GM19351 (cell line): ENCODE data around the gene EVPL.

Source experiments
- ATAC-seq: cut with Tn5 transposase; IDR thresholded peaks from one replicate; pipeline ENCODE4 v1.9.1; 2021; ENCODE audit warnings: mild to moderate bottlenecking, moderate library complexity; ENCODE audit not compliant: unreplicated experiment

EVPL gene

DNA sequence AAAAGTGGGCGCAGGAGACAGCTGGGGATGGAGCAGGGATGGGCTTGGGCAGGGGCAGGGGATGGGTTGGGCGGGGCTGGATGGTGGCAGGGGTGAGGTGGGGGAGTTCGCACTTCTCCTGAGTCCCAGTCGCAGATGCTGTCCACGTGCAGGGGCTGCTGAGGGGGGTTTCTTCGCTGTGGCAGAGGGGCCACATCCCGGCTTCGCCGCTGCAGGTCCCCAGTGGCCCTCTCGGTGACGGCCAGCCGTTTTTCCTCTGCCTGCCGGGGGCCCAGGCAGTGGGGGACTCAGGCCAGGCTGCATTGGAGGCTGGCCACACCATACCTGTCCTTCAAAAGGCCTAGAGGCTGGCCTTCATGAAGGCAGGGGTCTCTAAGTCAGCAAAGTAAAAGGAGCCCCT is 8.3 kb downstream of the EVPL start:
- ATAC-seq, result no peak

DNA sequence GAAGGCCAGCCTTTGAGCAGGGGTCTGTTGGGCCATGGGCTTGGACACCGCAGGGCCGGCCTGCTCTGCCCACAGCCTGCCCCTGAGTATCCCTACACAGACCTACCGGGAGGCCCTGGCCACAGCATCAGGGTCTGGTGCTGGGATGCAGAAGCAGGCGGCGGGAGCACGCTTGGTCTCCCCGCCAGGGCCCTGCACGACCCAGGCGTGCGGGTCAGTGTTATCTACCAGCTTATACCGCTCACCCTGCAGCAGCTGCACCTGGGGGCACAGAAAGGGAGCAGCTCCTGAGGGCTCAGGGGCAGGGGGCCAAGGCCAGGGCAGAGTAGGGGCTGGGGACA is 8.8 kb downstream of the EVPL start:
- no peak for ATAC-seq

DNA sequence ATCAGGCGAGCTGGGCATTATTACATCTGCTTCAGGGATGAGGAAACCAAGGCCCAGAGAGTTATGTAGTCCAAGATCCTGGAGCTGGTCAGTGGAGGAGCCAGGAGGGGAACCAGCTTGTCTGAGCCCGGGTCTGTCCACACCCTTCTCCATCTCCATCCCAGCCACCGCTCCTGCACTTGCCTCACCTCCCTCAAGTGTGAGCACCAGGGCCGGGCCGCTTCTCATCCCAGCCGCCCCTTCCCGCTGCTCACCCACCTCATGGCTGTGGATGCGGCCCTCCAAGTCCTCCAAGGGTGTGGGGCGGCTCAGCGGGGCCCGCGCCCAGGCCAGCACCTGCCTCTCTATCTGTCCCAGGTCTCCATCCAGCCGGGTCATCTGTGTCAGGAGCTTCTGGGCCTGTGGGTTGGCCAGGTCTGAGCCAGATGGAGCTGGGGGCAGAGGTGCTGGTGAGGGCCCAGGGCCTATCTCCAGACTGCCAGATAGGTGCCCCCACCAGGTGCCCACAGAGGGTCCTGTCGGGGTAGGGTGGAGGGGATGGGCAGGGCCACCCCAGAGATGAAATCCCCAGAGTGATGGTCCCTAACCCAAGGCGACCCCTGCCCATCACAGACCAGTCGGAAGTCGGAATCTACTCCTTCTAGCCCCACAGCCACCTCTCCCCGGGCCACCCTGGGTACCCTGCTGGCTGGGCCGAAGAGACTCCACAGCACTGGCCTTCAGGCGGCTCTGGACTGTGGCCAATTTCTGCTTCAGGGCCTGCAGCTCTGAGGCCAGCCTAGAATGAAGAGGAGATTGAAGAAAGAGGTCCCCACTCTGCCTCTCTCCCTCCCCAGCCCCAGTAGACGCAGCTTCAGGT is 9.4 kb downstream of the EVPL start:
- no peak for ATAC-seq

DNA sequence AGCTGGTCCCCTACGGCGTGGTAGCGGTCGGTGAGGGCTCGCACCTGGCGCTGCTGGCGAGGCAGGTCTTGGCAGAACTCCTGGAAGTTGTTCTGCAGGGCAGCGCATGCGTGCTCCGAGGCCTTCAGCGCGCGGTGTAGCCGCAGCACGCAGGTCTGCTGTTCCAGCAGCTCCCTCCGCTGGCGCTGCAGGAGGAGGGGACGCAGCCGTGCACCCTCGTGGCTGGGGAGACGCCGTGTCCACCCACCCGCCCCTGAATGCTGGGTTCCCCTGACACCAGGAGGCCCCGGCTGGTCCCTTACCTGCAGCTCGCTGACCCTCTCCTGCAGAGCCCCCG is 12.2 kb downstream of the EVPL start:
- no peak for ATAC-seq

DNA sequence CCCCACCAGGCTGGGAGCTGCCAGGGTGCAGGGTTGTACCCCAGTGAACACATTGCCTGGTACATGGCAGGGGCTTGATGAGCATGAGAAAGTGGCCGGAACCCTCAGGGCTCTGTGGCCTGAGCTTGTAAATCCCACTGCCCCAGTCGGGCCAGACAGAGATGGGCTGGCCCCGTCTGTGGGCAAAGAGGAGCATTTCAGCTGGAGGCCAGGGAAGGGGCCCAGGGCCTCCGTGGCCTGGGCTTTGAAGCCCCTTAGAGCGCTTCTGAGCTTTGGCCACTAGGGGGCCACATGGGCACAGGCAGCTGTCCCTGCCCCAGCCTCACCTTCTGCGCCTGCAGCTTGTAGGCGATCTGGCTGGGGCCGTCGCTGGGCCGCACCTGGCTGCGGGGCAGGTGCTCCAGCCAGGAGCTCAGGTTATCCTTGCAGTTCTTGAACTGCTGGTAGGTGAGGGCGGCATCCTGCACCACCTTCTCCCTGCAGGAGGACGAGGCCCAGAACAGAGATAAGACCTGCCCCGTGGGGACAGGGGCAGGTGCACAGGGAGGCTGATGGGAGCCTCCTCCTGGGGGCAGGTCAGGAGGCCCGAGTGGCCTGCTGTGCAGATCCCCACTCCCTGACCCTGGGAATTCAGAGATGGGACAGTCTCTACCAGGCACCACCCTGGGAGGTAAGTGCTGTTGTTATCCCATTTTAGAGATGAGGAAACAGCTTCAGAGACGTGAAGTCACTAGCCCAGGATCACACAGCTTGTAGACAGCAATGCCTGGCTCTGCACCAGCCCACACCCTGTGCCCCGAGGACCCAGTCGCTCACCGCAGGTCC is 12.8 kb downstream of the EVPL start:
- ATAC-seq, result peak; percentile 55

DNA sequence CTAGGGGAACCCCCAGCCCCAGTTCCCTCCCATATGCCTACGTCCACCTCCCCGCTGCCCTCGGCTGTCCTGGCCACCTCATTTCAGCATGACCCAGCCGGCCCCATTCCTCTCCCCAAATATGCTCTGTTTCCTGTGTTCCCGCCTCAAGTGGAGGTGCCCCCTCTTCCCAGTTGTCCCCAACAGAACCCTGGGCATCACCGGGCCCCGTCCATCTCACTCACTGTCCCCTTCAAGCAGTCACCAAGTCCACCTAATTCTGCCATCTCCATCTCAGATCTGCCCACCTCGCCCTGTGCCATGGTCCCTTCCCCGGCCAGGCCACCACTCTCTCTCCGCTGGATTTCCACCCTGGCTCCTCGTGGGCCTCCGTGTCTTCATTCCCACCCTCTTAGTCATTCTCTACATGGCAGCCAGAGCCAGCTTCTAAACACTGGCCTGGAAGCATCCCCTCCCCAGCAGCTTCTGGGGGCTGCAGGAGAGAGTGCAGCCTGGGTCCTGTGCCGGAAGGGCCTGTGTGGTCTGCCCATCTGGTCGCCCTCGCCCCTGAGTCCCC is 13.7 kb downstream of the EVPL start:
- no peak for ATAC-seq

DNA sequence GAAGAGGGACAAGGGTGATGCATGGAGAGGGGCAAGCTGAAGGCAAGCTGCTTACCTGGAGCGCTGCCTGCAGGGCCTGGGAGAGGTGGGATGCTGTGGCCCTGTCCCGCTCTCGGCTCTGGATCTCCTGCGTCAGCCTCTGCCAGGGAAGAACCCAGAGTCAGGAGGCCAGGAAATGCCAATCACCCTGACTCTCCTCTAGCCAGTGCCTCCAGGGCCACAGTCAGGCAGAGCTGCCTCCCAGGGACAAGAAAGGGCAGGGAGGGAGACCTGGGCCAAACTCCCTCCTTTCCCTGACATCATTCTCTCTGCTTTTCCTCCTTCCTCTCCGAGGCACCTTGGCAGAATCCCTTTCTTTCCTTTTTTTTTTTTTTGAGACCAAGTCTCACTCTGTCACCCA is 15.2 kb downstream of the EVPL start:
- ATAC-seq, result no peak

DNA sequence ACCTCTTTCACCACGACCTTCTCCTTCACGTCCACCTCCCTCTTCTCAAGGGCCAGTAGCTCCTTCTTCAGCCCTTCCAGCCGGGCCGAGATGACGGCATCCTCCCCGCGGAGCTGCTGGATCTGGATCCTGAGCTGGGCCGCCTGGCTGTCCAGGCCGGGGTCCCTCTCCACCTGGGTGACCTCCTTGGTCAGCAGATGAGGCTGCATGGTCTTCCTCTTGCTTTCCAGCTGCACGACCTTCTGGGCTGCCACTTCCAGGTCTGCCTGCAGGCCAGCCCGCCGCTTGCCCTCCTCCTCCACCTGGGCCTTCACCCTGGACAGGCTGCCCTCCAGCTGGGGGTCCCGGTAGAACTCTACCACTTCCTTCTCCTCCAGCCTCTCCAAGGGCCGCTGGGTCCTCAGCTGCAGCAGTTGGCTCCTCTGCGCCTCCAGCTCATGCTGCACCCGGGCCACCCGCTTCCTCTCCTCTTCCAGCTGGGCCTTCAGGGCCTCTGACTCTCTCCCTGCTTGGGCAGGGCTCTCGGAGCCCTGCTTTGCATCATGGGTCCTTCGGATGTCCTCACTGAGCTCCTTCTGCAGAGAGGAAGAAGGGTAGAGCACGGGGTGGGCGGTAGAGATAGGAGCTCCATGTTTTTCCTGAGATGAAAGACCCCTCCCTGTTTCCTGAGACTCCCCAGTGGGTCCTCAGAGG is 17.0 kb downstream of the EVPL start:
- ATAC-seq, result no peak

DNA sequence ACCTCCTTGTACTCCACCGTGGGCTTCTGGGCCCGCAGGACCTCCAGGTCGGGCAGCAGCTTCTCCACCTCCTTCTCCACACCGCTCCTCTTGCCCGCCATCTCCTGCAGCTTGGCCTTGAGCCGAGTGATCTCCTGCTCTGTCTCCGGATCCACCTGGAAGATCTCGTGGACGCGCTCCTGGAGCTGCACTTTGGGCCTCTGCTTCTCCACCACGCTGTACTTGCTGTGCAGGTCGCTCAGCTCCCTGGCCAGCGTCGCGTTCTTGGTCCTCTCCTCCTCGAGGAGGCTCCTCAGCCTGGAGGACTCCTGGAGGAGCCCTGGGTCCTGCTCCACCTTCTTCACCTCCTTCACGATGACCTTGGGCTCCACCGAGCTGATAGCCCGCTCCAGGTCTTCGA is 17.7 kb downstream of the EVPL start:
- ATAC-seq, result no peak

DNA sequence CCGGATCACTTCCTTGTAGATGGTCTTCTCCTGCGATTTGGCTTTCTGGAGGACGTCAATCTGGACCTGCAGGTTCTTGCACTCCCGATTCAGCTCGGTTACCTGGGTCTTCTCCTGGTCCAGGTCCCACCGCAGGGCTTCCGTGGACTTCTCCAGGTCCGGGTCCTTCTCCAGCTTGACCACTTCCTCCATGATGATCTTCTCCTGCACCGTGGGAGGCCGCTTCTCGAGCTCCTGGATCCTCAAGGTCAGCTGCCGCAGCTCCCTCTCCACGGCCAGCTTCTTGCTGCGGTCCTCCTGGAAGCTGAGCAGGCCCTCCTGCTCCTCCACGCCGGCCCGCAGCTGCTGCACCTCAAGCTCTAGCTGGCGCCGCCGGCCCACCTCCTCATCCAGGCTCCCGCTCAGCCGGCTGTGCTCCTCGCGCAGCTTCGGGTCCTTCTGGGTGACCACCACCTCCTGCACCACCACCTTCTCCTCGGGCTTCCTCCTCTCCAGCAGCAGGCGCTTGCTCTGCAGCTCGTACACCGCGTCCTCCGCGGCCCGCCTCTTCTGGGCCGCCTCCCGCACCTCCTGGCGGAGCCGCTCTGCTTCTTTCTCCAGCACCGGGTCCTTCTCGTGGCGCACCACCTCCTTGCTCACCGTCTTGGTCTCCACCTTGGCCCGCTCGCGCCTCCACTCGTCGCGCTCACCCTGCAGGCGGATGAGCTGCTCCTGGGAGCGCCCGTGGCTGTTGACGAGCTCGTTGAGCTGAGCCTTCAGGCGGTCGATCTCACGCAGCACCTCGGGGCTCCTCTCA is 18.3 kb downstream of the EVPL start:
- no peak for ATAC-seq

DNA sequence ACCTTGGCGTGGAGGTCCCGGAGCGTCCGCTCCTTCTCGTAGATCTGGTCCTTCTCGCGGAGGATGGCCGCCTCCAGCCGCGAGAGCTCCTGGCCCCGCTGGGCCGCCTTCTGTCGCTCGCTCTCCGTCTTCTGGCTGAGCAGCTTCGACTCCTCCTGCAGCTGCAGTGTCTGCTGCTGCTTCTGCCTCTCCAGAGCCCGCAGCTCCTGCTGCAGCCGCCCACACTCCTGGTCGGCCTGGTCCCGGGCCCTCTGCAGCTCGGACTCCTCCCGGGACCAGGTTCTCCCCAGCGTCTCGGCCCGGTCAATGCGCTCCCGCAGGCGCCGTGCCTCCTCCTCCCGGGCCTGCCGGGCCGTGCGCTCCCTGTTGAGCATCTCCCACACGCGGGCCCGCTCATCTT is 18.9 kb downstream of the EVPL start:
- ATAC-seq, result no peak

DNA sequence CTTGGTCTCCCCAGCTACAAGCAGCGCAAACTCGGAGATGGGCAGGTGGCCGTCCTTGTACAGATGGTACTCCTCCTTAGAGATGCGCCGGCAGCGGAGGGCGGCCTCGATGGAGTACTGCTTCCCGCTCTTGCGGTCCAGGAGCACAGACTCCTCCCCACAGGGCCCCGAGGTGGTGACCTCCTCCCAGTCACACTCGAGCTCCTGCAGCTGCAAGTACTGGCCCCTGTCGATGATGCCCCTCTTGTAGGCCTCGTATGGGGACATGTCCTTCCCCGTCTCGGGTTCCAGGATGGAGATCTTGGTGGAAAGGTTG is 19.3 kb downstream of the EVPL start:
- ATAC-seq, result no peak

DNA sequence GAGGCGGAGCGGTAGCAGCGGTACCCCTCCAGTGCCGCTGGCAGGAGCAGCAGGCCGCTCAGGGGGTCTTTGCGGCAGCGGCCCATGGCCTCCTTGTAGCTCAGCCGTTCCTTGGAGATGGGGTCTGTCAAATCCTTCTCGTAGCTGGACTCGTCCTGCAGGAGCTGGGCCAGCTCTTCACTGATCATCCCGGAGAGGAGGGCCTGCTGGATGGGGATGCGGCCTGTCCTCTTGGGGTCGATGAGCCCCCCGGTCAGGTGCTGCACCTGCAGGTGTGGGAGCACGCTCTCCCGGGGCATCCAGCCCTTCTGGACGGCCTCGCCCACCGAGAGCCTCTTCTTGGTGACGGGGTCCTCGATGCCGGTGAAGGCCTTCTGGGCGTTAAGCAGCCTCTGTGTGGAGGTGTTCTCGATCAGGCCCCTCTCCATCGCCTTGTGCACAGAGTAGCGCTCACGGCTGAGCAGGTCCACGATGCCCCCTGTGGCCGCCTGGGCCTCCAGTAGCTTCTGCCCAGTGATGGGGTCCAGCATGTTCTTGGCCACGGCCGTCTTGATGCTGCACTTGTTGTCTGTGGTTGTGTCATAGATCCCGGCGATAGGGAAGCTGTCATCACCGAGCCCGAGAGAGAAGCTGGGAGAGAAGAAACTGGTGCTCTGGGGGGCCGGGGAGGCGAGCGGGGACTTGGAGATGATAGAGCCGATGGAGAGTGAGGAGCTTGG is 19.8 kb downstream of the EVPL start:
- ATAC-seq, result no peak

DNA sequence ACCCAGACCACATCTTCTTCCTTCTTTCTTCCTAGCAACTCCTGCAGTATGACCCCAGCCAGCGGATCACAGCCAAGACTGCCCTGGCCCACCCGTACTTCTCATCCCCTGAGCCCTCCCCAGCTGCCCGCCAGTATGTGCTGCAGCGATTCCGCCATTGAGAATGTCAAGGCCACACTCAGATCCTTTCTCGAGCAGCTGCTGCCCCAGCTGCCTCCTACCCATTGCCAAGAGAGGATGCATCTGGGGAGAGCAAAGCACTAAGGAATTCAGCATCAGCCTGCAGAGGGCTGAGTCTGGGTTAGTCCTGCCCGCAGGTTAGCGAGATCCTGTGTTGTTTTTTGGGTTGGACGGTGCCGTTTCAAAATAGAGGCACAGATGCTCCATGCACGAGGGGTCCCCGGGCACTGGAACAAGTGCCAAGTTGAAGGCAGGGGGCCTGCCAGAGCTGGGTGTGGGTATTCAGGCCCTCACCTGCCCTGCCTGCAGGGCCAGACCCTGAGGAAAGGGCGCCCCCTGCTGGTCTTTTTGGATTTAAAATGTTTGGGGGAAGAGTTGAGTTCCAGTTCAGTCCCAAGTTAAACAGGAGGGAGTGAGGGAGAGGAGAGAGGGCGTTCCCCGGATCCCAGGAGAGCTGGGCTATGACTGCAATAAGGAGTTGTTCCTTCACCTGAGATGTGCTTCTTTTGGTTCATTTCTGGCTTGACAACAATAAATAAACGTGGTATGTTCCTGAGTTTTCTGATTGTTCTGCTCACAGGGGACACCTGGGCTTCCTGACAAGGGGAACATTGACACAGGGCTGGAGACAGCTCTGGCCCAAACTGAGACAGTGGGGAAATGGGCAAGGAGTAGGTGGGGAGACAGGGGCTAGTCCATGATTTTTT is 21.6 kb downstream of the EVPL start:
- no peak for ATAC-seq

DNA sequence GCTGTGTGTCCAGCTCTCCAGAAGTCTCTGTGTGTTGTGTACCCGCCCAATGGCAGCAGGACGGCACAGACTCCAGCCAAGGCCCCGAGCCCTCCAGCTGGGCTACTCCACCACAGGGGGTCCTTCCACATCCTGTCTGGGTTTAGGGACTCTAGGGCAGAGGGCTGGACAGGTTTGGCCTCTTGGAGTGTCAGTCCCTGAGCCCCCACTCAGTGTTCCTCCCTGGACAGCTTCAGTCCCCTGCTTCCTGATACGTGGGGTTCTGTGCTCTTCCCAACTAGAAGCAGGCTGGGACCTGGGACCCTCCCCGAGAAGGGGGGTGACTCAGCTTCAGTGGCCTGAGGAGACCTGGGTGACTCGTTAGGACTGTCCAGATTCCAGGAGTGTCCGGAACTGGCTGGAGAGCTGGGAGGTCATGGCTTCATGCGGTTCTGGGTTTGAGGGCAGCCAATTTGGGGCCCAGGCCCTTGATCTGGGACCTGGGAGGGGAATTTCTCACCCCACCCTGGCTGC is 22.3 kb downstream of the EVPL start:
- ATAC-seq, result no peak

DNA sequence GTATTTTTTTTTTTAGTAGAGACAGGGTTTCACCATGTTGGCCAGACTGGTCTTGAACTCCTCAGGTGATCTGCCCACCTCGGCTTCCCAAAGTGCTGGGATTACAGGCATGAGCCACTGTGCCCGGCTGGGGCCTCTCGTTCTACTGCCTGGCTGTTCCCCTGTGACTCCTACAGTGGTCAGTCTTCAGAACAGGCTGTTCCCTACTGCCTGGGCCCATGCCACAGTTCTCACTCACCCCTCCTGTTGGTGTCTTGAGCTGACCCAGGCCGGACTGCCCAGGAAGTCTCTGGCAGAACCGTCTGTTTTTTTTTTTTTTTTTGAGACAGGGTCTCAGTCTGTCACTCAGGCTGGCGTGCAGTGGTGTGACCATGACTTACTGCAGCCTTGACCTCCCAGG is 23.2 kb downstream of the EVPL start:
- ATAC-seq, result no peak

DNA sequence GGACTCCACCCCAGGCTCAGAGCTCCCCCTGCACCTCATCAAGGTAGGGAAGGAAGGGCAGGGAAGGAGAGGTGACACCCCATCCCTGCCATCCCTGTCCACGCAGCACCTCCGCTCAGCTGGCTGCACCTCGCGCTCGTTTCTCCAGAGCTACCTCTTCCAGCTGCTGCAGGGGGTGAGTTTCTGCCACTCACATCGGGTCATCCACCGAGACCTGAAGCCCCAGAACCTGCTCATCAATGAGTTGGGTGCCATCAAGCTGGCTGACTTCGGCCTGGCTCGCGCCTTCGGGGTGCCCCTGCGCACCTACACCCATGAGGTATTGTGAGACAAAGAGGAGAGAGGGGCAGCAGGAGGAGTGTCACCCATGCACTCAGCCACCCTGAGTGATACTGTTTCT is 25.0 kb downstream of the EVPL start:
- ATAC-seq, result no peak

DNA sequence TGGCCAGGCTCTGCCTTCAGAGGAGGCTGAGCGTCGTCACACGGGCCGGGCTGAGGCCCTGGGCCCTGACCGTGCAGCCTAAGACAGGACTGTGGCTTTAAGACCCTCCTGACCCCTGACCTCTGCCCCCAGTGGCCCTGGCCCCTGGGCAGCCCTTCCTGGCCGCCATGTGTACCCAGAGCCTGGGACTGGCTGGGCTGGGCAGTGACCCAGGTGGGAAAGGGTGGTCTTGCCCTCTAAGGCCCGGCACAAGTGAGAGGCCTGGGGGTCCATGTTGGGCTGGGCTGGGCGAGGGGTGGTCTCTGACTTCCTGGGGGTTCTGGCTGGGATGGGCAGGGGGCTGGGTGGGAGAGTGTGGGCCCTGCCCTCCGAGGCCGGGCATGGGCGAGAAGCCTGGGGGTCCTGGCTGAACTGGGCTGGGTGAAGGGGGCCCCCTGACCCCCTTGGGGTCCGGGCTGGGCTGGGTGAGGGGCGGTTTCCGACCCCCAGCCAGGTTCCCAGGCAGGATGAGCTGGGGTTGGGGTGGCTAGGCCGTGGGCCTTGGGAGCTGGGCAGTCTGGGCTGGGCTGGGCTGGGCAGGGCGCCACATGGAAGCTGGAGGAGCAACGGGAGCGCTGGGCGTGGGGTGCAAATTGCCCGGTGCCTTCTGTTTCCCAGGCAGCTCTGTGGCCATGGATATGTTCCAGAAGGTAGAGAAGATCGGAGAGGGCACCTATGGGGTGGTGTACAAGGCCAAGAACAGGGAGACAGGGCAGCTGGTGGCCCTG is 26.2 kb downstream of the EVPL start, which contains the start of gene CDK3:
CDK3 (plus strand) TSS at position 101 of the 767 bp plus-strand sequence; CDS start at position 672, 571 bp downstream.
- ATAC-seq, result no peak
